Heart right ventricle (tissue), 16 donors: ENCODE data around the gene SLC38A2. TPM values are rescaled to one million over a fixed set of nuclear protein-coding genes. Genes with fewer than 3 reads are reported as not detected.
A peak's percentile ranks its signal among the peaks of the same experiment; 100 is the strongest.

ENCODE experiments used
- ATAC-seq, 8 donors: fragments of 200-7000 bp; cut with Tn5 transposase; one replicate each; pipeline ENCODE4 v1.9.1; 2020; ENCODE audit warnings: mild to moderate bottlenecking in 8 of 8, moderate library complexity in 8 of 8, moderate number of reproducible peaks in 1 of 8
- DNase-seq, 2 donors: peaks; one replicate each; pipeline ENCODE4 v3.0.0-alpha.2; 2020
- H3K27ac ChIP-seq, 10 donors: fragments of 200-600 bp; sonication (generic) in 2 of 10; one replicate each; pipeline versions ENCODE4 v1.5.0 to v1.8.0; 2020 to 2022; ENCODE audit warnings: mild to moderate bottlenecking in 3 of 10
- H3K27me3 ChIP-seq, 7 donors: fragments of 200-600 bp; one replicate each; pipeline ENCODE4 v1.8.0; 2021 to 2022; ENCODE audit warnings: mild to moderate bottlenecking in 2 of 7
- H3K36me3 ChIP-seq, 9 donors: fragments of 200-600 bp; sonication (generic) in 1 of 9; one replicate each; pipeline versions ENCODE4 v1.5.0 to v1.8.0; 2020 to 2022; ENCODE audit warnings: mild to moderate bottlenecking in 2 of 9
- H3K4me1 ChIP-seq, 9 donors: fragments of 200-600 bp; sonication (generic) in 1 of 9; one replicate each; pipeline versions ENCODE4 v1.5.0 to v1.8.0; 2020 to 2022; ENCODE audit warnings: mild to moderate bottlenecking in 4 of 9
- H3K4me3 ChIP-seq, 10 donors: fragments of 200-600 bp; sonication (generic) in 2 of 10; one replicate each; pipeline versions ENCODE4 v1.5.0 to v1.8.0; 2020 to 2022; ENCODE audit warnings: mild to moderate bottlenecking in 7 of 10, moderate library complexity in 2 of 10
- H3K9me3 ChIP-seq, 11 donors: fragments of 200-600 bp in 10 of 11; sonication (generic) in 2 of 11; one replicate each; pipeline versions ENCODE4 v1.5.0 to v1.8.0; 2013 to 2022; ENCODE audit warnings: mild to moderate bottlenecking in 2 of 11, control low read depth in 1 of 11, moderate library complexity in 1 of 11
- WGBS, 2 donors: extraction: QIAGEN DNeasy Blood & Tissue Kit; methylation state at CpG; one replicate each; pipeline ENCODE4 v1.1.7; 2013; ENCODE audit warnings: inconsistent platforms in 1 of 2; 5-methylcytosine and 5-hydroxymethylcytosine counted together
- intact Hi-C, 10 donors: fragments of 100-400 bp; cut with DNase I; formaldehyde crosslinking; loops; one replicate each; pipeline versions ENCODE4 v1.11.1 to v1.14.2; 2022
- polyA plus RNA-seq, 2 donors: library from polyadenylated mRNA; stranded (reverse); fragments of 200-250 nt; gene quantifications; one replicate each; pipeline ENCODE4 v1.2.3, GENCODE V29; 2013
- total RNA-seq, 10 donors: library from RNA; stranded (reverse); fragmentation: NEBNext Ultra II Directional in 3 of 10; extraction: Animal tissue kit (Norgen Biotek cat#: 25700) in 3 of 10; gene quantifications; one replicate each; pipeline versions ENCODE4 v1.2.1 to v1.2.4, GENCODE V29; 2021 to 2023
- TF ChIP-seq, protein P1 (sequence below), 9 donors: fragments of 200-600 bp; sonication (generic) in 2 of 9; IDR thresholded peaks; one replicate each; pipeline versions ENCODE4 v1.5.0 to v1.8.0; 2021 to 2022; ENCODE audit warnings: antibody characterized with exemption in 9 of 9, mild to moderate bottlenecking in 5 of 9, moderate library complexity in 1 of 9
- donor health status: Arrhythmogenic right ventricular cardiomyopathy.
- donor health status: ischemic (EF 13 %, LVEDD 7.1; RV severe dilation, severe dysfunction).
- donor health status: healthy with polysubstance abuse.
- donor health status: DM: no; HTN: yes; CAD: no.
- donor health status: DM: no; HTN: no; CAD: no.
- donor health status: ischemic (EF 25% LVEDD 6.9; RV normal size, moderate dysfunction).
- donor health status: ischemic (EF 25% LVEDD 5.7; RV mildly dilated, moderate dysfunction).
- donor health status: healthy.
- donor health status: DM: yes; HTN: yes; CAD: no.
- donor health status: Ischemic cardiomyopathy.
- donor health status: ischemic (EF 35%, LVEDD 5.7; RV mildly dilated, moderate dysfunction).
- donor health status: nonischemic (EF 11% LVEDD 7.7; RV severe dilation, severe dysfunction).
- donor health status: DM: yes; HTN: yes; CAD: no.
- donor health status: PGD.
- donor health status: ischemic (EF 29% LVEDD 5.4; RV normal size, mild dysfunction).
- donor health status: nonischemic (EF 23%, LVEDD 6.1; RV moderate dilation, normal function).

SLC38A2 gene
- total and polyA plus RNA-seq, 12 donors: 65.3 to 203 (median 107) TPM

- DNase-seq: no peak
- Histone ChIP-seq H3K9me3 (no peaks in the 10 kb centered on the region), H3K4me1 (peaks cover 7 to 54% (median 26%) of the 10 kb centered on the region in 9 donors), H3K27ac (no peak overlapping the region), H3K36me3 (no peaks in the 10 kb centered on the region), H3K4me3 (no peak overlapping the region), H3K27me3 (no peaks in the 10 kb centered on the region)
- TF ChIP-seq, protein P1, sequence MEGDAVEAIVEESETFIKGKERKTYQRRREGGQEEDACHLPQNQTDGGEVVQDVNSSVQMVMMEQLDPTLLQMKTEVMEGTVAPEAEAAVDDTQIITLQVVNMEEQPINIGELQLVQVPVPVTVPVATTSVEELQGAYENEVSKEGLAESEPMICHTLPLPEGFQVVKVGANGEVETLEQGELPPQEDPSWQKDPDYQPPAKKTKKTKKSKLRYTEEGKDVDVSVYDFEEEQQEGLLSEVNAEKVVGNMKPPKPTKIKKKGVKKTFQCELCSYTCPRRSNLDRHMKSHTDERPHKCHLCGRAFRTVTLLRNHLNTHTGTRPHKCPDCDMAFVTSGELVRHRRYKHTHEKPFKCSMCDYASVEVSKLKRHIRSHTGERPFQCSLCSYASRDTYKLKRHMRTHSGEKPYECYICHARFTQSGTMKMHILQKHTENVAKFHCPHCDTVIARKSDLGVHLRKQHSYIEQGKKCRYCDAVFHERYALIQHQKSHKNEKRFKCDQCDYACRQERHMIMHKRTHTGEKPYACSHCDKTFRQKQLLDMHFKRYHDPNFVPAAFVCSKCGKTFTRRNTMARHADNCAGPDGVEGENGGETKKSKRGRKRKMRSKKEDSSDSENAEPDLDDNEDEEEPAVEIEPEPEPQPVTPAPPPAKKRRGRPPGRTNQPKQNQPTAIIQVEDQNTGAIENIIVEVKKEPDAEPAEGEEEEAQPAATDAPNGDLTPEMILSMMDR (IDR thresholded peaks at IDR 0.05): no peak
- ATAC-seq: no peak
- WGBS, 2 donors: 56 to 68% methylated on average over 2 of the region's 2 CpGs
- intact Hi-C loops: no loop called here
Observed at GRCh38 chr12:46413368-46413767, 40.8 kb upstream of the SLC38A2 start.

DNA sequence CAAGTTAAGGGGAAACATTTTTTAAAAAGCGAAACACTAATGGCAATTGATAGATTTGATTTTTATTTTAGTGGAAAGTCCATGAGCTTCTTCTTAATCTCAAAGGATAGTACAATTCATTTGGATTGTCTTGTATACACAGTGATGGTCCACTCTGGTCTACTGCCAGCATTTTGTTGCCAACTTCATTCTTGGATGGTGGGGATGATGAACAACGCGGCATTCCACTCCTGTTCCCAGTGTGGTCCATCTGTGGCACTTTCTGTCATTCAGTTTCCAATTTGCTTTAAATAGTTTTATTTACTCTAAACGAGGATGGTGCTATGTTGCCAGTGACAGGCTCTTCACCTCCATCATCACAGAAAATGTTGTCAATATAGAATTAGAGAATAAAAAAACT lies 40.3 kb upstream of the SLC38A2 start:
- ATAC-seq (no peak), DNase-seq (no peak)
- H3K4me3 ChIP-seq: no peak overlapping the region
- TF ChIP-seq, protein P1 (IDR thresholded peaks at IDR 0.05): no peak
- H3K36me3 ChIP-seq: no peaks in the 10 kb centered on the region
- peaks cover 7 to 59% (median 30%) of the 10 kb centered on the region in 9 donors for H3K4me1 ChIP-seq
- no peaks in the 10 kb centered on the region for H3K27me3 ChIP-seq
- intact Hi-C loops: no loop called here
- H3K27ac ChIP-seq: no peak overlapping the region
- 63 to 71% methylated on average over 4 of the region's 4 CpGs for WGBS, 2 donors
- H3K9me3 ChIP-seq: no peaks in the 10 kb centered on the region

- ATAC-seq: peak; percentile 38 to 88 (median 84)
- peak overlapping the region in 9 of 10 donors; percentile 7 to 78 (median 46) for H3K27ac ChIP-seq
- no peak overlapping the region for H3K4me3 ChIP-seq
- DNase-seq: peak in 1 of 2 donors; percentile 32
- H3K4me1 ChIP-seq: peaks cover 7 to 65% (median 33%) of the 10 kb centered on the region in 9 donors
- no peaks in the 10 kb centered on the region for H3K27me3 ChIP-seq
- no peaks in the 10 kb centered on the region for H3K9me3 ChIP-seq
- intact Hi-C loops: no loop called here
- TF ChIP-seq, protein P1 (IDR thresholded peaks at IDR 0.05): no peak
- WGBS, 2 donors: 5 to 20% methylated on average over 3 of the region's 3 CpGs
- H3K36me3 ChIP-seq: no peaks in the 10 kb centered on the region
Observed at GRCh38 chr12:46410495-46410894, 37.9 kb upstream of the SLC38A2 start.

DNA sequence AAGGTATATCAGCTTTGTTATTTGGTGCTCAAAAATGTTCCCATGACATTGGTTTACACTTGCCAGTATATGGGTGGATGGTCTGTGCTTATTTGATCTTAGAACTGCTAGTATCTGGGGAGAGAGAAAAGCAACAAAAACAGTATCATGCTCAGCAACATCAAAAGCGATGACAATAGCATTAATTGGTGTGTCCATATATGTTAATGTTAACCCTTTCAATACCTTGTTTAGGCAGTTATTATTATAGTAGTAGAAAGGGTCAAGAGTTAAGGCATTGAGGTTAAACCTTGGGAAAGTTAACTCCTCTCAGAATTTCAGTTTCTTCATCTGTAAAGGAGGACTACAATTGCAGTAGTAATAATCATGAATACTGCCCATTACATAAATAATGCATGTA lies 37.4 kb upstream of the SLC38A2 start:
- Histone ChIP-seq H3K4me3 (no peak overlapping the region), H3K9me3 (no peaks in the 10 kb centered on the region), H3K27me3 (no peaks in the 10 kb centered on the region), H3K27ac (peak overlapping the region in 9 of 10 donors; percentile 7 to 78 (median 46)), H3K36me3 (no peaks in the 10 kb centered on the region), H3K4me1 (peaks cover 7 to 60% (median 33%) of the 10 kb centered on the region in 9 donors)
- TF ChIP-seq, protein P1 (IDR thresholded peaks at IDR 0.05): no peak
- WGBS, 2 donors: 54 to 76% methylated on average over 1 of the region's 1 CpG
- DNase-seq (no peak), ATAC-seq (peak in 1 of 8 donors; percentile 17)
- intact Hi-C loops: no loop called here
